HG03139 (cell line): ENCODE measurements around the gene NKX2-3.

Source experiments
- ATAC-seq: cut with Tn5 transposase; IDR thresholded peaks from one replicate; pipeline ENCODE4 v1.9.1; 2021; ENCODE audit not compliant: unreplicated experiment

The NKX2-3 gene

DNA sequence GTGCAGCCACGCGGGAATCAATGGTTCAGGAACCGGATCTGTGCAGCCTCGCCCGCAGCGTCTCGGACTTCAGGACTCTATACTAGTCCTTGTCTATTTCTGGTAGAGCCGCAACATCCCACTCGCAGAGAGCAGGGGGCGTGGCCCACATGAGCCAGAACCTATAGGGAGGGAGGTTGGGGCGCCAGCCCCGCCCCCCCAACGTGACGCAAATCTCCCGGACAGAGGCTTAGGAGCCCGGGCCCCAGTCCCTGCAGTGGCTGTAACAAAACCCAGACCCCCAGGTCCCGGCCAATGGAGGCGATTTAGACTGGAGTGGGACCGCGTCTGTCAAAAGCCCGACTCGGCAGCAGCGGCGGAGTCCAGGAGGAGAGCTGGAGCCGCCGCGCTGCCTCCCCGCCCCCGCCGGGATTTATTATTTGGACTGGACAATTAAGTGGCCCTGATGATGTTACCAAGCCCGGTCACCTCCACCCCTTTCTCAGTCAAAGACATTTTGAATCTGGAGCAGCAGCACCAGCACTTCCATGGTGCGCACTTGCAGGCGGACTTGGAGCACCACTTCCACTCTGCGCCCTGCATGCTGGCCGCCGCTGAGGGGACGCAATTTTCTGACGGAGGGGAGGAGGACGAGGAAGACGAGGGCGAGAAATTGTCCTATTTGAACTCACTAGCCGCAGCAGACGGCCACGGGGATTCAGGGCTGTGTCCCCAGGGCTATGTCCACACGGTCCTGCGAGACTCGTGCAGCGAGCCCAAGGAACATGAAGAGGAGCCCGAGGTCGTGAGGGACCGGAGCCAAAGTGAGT, at the start of gene NKX2-3:
Gene NKX2-3, plus strand, starts transcription at position 256 of the 809 bp plus-strand sequence. Its CDS starts 190 bp downstream, at position 446.
- ATAC-seq: no peak

DNA sequence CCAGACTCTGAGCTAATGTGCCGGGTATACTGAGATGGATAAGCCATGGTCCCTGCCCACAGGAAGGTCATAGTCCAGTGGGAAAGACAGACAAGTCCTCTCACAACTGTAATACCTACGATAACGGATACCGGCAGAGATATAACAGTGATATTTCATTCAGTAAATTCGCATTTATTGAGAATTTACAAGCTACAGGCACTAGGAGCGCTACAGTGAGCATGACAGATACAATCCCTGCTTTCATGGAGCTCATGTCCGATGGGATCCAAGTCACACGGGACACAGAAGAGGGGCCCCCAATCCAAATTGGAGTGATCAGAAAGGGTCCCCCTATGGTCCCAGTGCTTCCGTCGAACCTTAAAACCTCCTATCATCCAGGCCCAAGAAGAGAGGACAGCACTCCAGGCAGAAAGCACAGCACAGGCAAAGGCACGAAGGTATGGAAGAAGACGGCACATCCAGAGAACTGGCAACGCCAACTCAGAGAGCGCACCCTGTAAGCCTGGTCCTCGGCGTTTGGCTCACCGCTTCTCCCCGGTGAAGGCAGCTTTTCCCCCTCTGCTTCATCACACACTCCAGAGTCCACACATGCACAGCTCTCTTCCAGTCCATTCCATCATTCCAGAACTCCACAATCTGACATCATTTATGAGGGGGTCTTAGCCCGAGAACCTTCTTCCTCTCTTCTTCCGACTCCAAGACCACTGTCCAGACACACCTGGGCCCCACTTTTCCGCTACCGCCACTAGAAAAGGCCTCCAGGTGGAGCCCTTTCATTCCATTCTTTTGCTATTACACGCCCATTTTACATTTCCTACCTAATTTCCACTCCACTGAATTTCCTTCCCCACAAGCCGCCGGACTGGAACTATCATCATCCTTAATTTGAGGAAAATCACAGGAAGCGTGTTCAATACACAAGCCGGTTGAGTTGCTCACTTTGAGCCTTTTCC, 47.8 kb upstream of the NKX2-3 start:
- ATAC-seq: no peak

DNA sequence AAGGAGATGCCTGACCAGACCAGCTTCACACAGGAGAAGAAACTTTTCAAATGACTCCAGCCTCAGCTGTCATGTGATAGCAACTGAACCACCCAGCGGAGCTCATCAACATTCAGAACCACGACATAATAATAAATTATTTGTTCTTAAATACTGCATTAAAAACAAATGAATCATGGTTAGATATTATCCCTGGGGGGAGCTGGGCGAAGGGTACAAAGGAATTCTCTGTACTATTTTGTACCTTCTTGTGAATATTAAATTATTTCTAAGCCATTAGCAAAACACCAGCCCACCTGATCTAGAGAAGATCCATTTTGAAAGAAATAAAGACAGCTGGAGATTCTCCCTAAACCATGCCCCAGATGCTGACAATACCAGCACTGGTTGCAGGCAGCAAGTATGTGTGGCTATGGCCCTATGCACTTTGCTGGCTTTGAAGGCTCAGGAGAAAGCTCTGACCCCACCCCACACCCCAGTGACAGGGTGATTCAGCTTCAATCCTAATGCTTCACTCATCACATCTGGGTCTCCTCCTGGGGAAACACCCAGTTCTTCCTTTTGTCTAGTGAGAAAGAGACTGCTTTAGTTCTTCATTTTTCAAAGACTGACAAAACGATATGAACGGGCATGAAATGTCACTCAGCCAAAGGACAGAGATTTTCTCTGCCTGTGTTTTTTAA, 45.5 kb upstream of the NKX2-3 start:
- no peak for ATAC-seq

DNA sequence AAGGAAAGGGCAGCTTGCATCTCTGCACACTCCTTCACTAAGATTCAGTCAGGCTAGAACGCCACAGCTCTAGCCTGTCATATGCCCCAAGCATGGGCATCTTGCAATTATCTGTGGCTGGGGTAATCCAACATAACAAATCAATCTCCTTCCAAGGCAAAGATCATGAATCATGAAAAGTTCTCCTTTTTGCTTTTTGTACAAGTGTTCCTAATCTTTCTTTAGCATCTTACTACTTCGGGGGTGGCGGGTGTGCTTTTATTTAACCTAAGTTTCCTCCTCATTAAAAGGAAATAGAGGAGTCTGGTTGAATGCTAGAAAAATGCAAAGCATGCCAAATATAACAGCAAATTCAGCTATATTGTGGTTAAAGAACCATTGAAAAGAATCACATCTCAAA, 43.5 kb upstream of the NKX2-3 start:
- ATAC-seq: no peak

DNA sequence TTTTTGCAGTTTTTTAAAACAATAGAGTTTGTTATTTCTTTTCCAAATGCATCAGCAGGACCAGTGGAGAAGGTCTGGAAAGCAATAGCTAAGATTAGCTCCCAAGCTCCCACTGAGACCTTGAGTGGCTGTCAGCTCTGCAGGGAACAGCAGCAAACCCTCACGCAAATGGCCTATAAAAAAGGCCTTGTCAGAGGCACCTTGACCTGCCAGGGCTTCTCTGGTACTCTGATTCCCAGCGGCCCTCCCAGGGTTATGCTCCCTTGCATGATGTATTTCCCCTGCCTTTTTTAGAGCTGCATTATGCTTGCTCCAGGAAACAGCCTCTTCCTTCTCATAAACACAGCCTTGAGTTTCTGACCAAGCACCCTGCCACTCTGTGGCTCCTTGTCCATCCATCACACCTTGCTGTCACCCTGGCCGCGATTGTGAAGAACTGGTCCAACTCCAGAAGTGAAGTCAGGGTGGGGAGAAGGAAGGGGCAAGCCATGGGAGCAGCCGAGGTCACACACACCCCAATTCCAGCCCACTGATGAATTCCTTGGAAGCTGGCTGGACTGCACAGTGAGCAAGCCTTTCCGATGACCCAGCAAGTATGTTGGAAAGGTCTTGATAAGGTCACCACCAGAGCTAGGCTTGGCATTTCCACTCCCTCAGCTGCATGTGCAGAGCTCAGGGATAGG, 35.3 kb upstream of the NKX2-3 start:
- no peak for ATAC-seq

DNA sequence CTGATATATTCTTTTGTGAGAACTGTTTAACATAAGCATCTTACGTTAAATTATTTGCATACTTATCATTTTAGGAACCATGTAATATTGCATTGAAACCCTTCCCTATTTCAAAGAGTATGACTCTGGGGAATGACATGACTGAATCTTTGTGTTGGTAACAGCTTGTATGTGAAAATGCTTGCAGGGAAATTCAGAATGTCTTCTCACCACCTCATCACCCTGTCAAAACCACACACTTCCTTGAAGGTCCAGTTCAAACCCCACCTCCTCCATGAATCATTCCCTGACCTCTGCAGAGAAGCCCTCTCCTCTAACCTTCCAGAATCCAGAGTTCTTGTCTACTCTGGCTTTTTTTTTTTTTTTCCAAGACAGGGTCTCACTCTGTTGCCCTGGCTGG, 26.3 kb upstream of the NKX2-3 start:
- no peak for ATAC-seq

DNA sequence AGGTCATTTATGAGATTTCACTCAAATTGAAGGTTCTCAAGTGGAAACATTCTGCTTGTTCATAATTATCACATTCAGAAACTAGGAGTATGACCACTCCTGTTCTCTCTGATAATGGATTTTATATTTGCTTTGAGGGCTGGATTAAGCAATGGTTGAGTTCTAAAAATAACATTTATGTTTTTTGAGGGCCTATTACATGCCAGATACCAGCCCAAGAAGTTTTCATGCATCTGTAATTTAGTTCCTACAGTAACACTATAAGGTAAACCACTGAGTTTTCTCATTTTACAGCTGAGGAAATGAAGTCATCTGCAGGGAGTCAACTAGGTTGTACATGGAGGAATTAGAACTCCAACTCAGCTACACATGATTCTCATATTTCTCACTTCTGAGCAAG, 25.5 kb upstream of the NKX2-3 start:
- no peak for ATAC-seq

DNA sequence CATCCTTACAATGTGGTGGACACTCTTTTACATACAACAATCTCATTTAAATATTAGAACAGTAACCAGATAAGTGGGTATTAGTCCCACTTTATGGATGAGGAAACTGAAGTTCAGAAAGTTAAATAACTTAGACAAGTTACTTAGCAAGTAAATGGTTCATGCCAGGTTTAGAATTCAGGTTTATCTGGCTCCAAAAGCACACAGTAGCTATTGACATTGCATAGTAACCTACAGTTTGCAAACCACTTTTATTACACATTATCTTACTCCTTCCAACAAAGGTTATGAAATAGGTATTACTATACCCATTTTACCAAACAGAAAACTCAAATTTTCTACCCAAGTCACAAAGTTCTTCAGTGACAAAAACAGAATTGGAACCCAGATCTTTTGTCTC, 19.7 kb upstream of the NKX2-3 start:
- ATAC-seq: no peak

DNA sequence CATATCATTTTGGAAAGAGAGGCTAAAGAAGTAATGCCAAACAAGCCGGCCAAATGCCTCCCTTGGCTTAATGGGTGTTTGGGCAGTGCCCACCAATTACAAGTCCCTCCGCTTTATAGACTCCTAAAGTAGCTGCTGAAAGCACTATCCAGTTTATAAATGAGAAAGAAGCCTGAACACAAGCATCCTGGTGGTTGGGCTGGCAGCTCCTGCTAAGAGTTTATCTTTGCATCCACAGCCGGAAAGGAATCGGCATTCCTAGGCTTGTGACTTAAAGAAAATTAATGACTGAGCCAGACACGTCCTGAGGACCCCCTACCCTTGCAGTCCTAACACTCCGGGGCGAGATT, 13.1 kb upstream of the NKX2-3 start:
- no peak for ATAC-seq

DNA sequence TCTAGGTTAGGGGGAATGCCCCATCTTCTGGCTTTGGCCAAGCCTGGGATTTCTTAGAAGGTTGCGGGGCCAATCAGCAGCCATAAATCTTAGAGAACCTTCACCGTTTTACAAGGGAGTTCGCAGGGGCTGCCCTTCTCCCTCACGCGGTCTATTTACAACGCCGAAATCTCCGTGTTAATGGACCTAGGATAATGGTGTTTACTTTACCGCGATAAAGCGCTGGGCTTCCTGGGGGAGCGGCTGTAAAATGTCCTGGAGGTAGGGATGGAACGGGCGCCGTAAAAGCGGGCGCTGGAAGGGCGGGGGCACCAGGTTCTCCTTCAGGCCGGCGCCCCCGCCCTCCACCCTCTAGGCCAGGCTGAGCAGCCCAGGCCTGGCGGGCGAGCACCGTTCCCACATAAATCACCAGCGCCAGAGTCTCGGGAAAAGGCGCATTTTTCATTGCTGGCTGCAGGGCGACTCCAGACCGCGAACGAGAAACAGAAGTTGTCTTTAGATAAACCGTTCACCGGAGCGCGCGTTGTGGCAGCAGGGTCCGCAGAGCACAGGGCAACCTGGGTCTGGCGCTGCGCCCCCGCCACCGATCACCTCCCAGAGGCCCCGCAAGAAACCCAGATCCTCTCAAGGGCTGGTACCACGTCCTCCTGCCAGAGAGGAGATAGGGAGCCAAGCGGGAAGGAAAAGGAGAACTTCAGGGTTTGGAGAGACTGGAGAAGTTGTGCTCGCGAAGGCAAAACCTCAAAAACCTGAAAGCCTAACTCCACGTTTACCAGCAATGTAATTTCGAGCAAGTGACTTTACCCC, 12.5 kb upstream of the NKX2-3 start:
- ATAC-seq: no peak

DNA sequence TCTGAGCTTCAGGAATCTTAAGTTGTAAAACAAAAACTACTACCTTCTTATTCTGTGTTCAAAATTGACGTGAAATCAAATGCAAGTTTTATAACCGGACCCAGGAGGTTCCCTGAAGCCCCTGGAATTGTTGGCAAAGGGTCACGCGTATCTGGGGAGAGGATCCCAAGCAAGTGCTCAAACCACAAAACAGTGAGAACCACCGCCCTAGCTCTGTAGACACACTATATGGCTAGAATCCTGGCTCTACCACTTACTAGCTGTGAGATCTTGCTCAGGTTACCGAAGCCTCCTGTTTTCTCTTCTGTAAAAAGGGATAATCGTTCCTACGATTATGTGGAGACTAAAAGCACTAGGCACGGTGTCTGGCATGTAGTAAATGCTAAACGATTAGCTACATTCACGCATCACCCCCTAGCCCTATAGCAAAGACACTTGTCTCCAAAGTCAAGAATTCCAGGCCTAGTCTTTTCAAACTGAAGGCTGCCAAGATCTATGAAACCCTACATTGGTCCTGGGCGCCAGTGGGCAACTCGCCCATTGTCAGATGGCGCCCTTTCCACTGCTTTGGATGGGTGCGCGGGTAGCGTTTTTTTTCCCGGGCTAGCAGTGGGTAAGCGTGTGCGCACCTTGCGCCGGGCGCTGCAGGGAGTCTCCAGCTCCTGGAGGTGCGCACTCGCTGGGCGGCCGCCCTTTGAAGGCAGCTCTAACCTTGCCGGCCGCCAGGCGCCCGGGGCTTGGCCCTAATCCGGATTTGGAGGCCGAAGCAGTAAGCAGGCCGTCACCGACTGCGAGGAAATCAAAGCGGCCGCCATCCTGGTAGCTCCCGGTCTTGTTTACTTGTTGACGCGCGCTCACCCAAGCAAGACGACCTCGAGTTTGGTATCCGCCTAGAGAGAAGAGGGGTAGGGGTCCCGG, 11.6 kb upstream of the NKX2-3 start:
- no peak for ATAC-seq

DNA sequence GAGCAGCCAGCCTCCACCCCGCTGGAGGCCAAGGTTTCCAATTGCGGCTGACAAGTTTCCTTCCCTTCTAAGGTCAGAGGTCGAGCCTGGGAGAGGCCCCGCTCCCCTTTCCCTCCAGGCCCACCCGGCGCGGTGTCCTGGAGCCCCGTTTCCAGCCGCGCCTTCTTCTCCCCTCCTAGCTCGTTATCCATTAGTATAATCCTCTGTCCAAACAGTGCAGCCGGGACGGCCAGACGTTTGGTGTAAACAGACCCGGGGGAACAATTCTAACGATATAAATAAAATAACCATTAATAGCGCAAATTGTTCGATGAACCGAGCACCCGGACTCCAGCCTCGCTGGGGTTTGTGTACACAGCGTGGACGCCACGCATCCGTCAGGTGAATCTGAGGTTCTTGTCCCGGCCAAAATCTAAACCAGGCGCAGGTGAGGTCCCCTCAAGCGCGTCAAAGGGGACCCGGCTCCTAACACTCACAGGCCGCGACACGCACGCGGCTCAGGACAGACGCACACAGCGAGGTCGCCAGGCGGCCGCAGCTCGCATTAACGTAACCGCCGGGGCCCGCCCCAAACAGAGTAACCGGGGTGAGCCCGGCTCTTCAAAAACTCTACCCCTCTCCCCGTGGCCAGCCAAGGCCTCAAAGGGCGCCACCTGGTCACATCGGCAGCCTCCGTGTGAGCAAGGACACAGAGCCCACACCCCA, 10.8 kb upstream of the NKX2-3 start:
- no peak for ATAC-seq

DNA sequence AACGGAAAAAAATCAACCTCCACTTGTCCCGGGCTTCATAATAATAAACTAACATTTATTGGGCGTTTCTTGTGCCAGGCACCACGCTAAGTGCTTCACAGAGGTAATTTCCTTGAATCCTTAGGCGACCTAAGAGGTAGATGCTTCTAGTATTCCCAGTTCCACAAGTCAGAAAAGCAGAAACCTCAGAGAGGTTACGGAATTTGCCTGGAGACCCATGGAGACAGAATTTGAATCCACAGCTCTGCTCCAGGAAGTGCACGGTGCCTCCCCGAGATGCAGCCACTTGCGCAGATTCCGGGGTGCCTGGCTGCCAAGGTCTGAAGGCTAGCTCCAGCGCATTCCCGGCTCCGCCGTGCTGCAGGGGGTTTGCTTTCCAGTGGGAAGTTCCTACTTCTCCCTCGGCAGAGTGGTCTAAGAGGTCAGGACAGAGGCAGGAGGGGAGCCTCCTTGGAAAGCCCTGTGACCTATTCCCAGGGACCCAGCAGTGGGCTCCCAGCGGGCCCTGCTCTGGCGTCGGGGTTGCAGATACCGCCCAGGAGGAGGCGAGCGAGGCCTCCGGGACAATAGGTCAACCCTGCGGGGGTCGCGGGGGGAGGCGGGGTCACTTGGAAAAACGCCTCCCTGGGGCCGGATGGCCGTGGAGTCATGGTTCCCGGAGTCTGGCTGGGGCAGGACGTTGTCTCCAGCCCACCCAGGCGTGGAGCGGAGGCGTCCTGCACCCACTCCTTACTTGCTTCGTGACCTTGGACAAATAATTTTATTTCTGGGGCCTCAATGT, 10.1 kb upstream of the NKX2-3 start:
- no peak for ATAC-seq

DNA sequence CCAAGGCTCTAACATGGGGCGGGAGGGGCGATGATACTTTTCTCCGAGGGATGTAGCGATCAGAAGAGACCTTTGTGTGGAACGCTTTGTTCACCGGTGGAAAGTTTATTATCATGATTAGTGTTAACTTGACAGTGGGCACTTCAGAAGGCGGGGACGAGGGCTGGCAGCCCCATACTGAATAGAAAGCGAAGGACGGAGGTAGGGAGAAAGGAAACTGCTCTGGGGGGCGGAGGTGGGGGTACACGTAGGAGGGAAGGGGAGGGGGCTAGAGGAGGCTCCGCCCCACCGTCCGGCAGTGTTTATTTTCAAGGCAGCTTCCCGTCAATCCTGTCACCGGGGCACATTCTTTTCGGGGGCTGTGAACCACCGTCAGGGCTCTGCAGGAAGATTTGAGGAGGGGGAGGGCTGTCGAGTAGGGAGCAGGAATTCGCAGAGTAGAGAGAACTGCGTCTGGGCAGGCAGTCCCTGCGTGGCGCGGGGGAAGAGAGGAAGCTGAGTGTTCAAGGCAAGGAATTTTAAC, 9.4 kb upstream of the NKX2-3 start:
- no peak for ATAC-seq

DNA sequence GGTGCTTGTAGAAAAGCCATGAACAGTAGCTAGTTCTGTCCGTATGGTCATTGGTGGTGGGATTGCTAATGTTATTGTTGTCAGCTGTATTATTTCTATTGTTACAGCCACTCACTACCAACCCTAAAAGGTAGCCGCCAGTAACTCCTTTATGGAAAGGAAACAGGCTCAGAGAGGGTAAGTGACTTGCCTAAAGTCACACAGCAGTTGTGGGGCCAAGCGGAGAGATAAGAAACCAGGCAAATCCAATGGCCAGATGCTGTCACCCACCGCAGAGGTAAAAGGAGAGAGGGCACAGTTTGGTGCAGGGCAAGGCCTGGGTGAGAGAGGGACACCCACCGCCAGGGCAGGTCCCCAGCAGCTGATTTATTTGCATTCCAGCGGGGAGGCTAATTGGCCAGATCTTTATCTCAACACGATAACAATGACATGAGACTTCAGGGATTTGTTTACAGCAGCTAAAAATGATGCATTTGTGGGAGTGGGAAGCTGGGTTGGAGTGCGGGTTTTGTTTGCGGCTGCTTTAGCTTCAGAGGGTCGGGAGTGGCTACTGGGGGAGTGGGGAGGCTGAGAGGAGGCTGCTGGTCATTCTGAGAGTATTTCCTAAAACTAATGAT, 8.6 kb upstream of the NKX2-3 start:
- ATAC-seq: no peak

DNA sequence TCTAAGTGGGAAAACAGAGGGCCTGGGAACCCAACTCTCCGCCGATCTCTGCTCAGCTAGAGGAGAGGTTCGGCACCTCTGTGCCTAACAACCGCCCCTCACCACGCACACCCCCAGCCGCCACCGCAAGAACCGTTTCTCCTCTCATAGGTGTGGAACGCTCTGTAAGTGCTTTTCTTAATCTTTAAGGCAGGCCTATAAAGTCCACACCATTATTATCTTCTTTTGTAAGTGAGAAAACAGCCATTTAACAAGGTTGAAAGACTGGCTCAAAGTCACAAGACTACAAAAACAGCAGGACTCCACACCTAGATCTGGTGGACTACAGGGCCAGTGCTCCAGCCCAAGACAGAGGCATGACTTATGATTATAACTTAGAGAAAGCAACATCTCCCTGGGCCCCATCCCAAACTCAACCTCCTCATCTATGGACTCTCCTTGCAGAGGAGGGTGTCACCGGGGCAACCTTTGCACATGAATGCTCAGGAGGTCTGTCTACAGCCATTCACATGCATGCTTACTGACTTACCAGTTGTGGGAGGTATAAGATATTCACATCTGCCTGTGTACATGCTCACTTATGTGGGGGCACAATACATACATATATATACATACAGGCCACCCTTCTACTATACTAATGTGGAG, 7.9 kb upstream of the NKX2-3 start:
- ATAC-seq: no peak

DNA sequence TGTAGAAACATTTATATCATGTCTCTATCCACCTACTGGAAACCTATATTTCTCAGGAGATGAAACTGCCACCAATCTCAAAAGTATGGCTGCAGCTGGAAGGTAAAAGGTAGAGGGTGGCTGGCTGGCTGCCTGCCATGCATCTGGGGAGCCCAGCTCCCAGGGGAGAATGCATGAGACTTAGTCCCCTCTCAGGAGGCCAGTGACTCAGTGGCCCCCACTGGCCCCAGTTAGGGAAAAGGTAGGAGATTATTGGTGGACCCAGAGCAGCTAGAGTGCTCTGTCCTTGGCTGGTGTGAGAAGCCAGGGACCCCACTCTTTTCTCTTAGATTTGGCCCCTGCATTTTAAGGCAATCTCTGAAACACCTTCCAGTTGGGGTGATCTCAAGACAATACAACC, 6.8 kb upstream of the NKX2-3 start:
- ATAC-seq: no peak
